ENCODE measurements around the gene DUS2. TPM values are rescaled to one million over a fixed set of nuclear protein-coding genes. Genes with fewer than 3 reads are reported as not detected.

Gene DUS2
- total RNA-seq, 1 experiment from 2014 or later, result 33.6 TPM

DNA sequence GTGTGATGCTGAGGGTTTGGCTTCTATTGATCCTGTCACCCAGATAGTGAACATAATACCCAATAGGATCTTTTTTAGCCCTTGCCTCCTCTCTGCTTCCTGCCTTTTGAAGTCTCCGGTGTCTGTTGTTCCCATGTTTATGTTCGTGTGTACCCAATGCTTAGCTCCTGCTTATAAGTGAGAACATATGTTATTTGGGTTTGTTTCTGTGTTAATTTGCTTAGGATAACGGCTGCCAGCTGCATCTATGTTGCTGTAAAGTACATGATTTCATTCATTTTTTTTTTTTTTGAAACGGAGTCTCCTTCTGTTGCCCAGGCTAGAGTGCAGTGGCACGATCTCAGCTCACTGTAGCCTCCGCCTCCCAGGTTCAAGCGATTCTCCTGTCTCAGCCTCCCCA lies 23.0 kb downstream of the DUS2 start:
- CTCF ChIA-PET, result no interaction called here
- Mint-ChIP-seq H3K27ac (ENCODE audit: unreplicated experiment) (no peak overlapping the region), H3K36me3 (ENCODE audit: insufficient read depth, unreplicated experiment) (peaks cover 14% of the 10 kb centered on the region), H3K27me3 (ENCODE audit: insufficient read depth, unreplicated experiment) (no peaks in the 10 kb centered on the region), H3K4me1 (ENCODE audit: low read depth, unreplicated experiment) (no peaks in the 10 kb centered on the region), H3K9me3 (ENCODE audit: unreplicated experiment) (no peaks in the 10 kb centered on the region), H3K4me3 (ENCODE audit: unreplicated experiment) (no peak overlapping the region)
- intact Hi-C loops (cut with micrococcal nuclease; ENCODE audit: unreplicated experiment), result no loop called here
- no peaks in the 10 kb centered on the region; the same call in none of the 2 replicates for H3K36me3 ChIP-seq (ENCODE audit: control insufficient read depth, insufficient read depth, low read length)
- no peak for DNase-seq
- H3K9me3 ChIP-seq, result no peaks in the 10 kb centered on the region
- no TSS peak for BruUV-seq (replicated peaks)
- no peaks in the 10 kb centered on the region for H3K4me1 ChIP-seq
- POLR2A ChIA-PET, result no interaction called here
- no peaks in the 10 kb centered on the region for H3K27me3 ChIP-seq (replicated peaks; ENCODE audit: control insufficient read depth, insufficient read depth, low read length)
- no peak overlapping the region for H3K4me3 ChIP-seq (ENCODE audit: low read depth, low read length)
- TF ChIP-seq CTCF (IDR thresholded peaks at IDR 0.05; ENCODE audit: insufficient read depth in 1 of 2, low read depth in 1 of 2, low read length in 1 of 2, severe bottlenecking in 1 of 2, unreplicated experiment in 1 of 2), result no peak

DNA sequence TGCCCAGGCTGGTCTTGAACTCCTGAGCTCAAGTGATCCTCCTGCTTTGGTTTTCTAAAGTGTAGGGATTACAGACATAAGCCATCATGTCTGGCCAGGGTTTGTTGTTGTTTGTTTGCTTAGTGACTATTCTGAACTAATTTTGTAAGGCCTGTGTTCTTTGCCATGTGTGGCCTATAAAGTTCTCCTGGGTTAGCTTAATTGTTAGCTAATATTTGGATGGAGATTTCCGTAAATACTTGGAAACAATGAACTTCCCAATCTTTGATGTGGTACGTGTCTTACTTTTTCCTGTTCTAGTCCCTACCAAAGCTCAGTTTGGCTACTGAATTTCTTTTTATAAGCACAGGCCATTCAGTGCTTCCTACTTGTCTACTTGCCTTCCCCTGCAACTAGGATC lies 24.9 kb downstream of the DUS2 start:
- no peaks in the 10 kb centered on the region for H3K9me3 ChIP-seq
- H3K36me3 ChIP-seq (ENCODE audit: control insufficient read depth, insufficient read depth, low read length), result no peaks in the 10 kb centered on the region; the same call in 1 of the 2 replicates
- TF ChIP-seq CTCF (IDR thresholded peaks at IDR 0.05; ENCODE audit: insufficient read depth in 1 of 2, low read depth in 1 of 2, low read length in 1 of 2, severe bottlenecking in 1 of 2, unreplicated experiment in 1 of 2), result no peak
- POLR2A ChIA-PET, result no interaction called here
- H3K36me3 Mint-ChIP-seq (ENCODE audit: insufficient read depth, unreplicated experiment), result peaks cover 22% of the 10 kb centered on the region
- H3K9me3 Mint-ChIP-seq (ENCODE audit: unreplicated experiment), result no peaks in the 10 kb centered on the region
- no peak overlapping the region for H3K27ac Mint-ChIP-seq (ENCODE audit: unreplicated experiment)
- CTCF ChIA-PET, result interaction anchor here (0.6 to 0.7 kb wide), 2 partner anchors 211 to 242 kb away, joined by 4 to 5 read pairs; partner anchors contain the start of gene RANBP10
- no peak overlapping the region for H3K4me3 Mint-ChIP-seq (ENCODE audit: unreplicated experiment)
- H3K27me3 Mint-ChIP-seq (ENCODE audit: insufficient read depth, unreplicated experiment), result no peaks in the 10 kb centered on the region
- intact Hi-C loops (cut with micrococcal nuclease; ENCODE audit: unreplicated experiment), result no loop called here
- no peak overlapping the region for H3K4me3 ChIP-seq (ENCODE audit: low read depth, low read length)
- no TSS peak for BruUV-seq (replicated peaks)
- H3K4me1 Mint-ChIP-seq (ENCODE audit: low read depth, unreplicated experiment), result no peaks in the 10 kb centered on the region
- DNase-seq, result no peak
- H3K27me3 ChIP-seq (replicated peaks; ENCODE audit: control insufficient read depth, insufficient read depth, low read length), result no peaks in the 10 kb centered on the region
- H3K4me1 ChIP-seq, result no peaks in the 10 kb centered on the region

- TF ChIP-seq CTCF (IDR thresholded peaks at IDR 0.05; ENCODE audit: insufficient read depth in 1 of 2, low read depth in 1 of 2, low read length in 1 of 2, severe bottlenecking in 1 of 2, unreplicated experiment in 1 of 2), result no peak
- H3K4me1 ChIP-seq, result no peaks in the 10 kb centered on the region
- no TSS peak for BruUV-seq (replicated peaks)
- H3K36me3 ChIP-seq (ENCODE audit: control insufficient read depth, insufficient read depth, low read length), result peaks cover 4% of the 10 kb centered on the region; the same call in 1 of the 2 replicates
- no peak overlapping the region for H3K4me3 Mint-ChIP-seq (ENCODE audit: unreplicated experiment)
- CTCF ChIA-PET, result no interaction called here
- H3K36me3 Mint-ChIP-seq (ENCODE audit: insufficient read depth, unreplicated experiment), result peaks cover 30% of the 10 kb centered on the region
- H3K27ac Mint-ChIP-seq (ENCODE audit: unreplicated experiment), result no peak overlapping the region
- intact Hi-C loops (cut with micrococcal nuclease; ENCODE audit: unreplicated experiment), result no loop called here
- H3K27me3 Mint-ChIP-seq (ENCODE audit: insufficient read depth, unreplicated experiment), result no peaks in the 10 kb centered on the region
- H3K4me3 ChIP-seq (ENCODE audit: low read depth, low read length), result no peak overlapping the region
- DNase-seq, result no peak
- H3K9me3 ChIP-seq, result no peaks in the 10 kb centered on the region
- no peaks in the 10 kb centered on the region for H3K27me3 ChIP-seq (replicated peaks; ENCODE audit: control insufficient read depth, insufficient read depth, low read length)
- no peaks in the 10 kb centered on the region for H3K4me1 Mint-ChIP-seq (ENCODE audit: low read depth, unreplicated experiment)
- POLR2A ChIA-PET, result no interaction called here
- H3K9me3 Mint-ChIP-seq (ENCODE audit: unreplicated experiment), result no peaks in the 10 kb centered on the region
Observed at GRCh38 chr16:68049449-68049848, 26.4 kb downstream of the DUS2 start.

All from Caco-2 (cell line).